ENCODE results near the gene CEP131. TPM values are rescaled to one million over a fixed set of nuclear protein-coding genes. Genes with fewer than 3 reads are reported as not detected.

Gene CEP131
- total and polyA plus RNA-seq, 7 experiments from 2014 or later = 2.7 to 13.0 (median 9.7) TPM

- CTCF ChIA-PET = no interaction called here
- Histone ChIP-seq H3K27ac (ENCODE audit: low read depth, low read length) (no peak overlapping the region), H3K27me3 (ENCODE audit: control insufficient read depth in 2 of 2, insufficient read depth in 2 of 2, low read length in 2 of 2) (no peaks in the 10 kb centered on the region), H3K4me3 (ENCODE audit: low read length) (no peak overlapping the region), H3K9me3 (ENCODE audit: control insufficient read depth in 2 of 3, low read length in 3 of 3) (no peaks in the 10 kb centered on the region), H3K36me3 (ENCODE audit: control insufficient read depth in 2 of 3, insufficient read depth in 3 of 3, low read length in 3 of 3) (peaks cover 0 to 39% (median 0%) of the 10 kb centered on the region in 3 experiments), H3K4me1 (ENCODE audit: control insufficient read depth in 2 of 2, insufficient read depth in 2 of 2, low read length in 2 of 2) (no peaks in the 10 kb centered on the region)
- H3K9me3 Mint-ChIP-seq = no peaks in the 10 kb centered on the region
- no peak overlapping the region for H3K4me3 Mint-ChIP-seq
- no peaks in the 10 kb centered on the region for H3K4me1 Mint-ChIP-seq
- H3K36me3 Mint-ChIP-seq = peaks cover 0 to 3% (median 0%) of the 10 kb centered on the region in 5 donors
- POLR2A ChIA-PET = no interaction called here
- ATAC-seq (no peak), DNase-seq (no peak)
- intact Hi-C loops (cut with micrococcal nuclease) = no loop called here
- H3K27ac Mint-ChIP-seq = no peak overlapping the region
- H3K27me3 Mint-ChIP-seq = no peaks in the 10 kb centered on the region
Measured at GRCh38 chr17:81198826-81199481, 23.8 kb downstream of the CEP131 start.

GRCh38 chr17:81197831-81198490 is 24.8 kb downstream of the CEP131 start:
- Histone ChIP-seq H3K4me3 (ENCODE audit: low read length) (no peak overlapping the region), H3K27ac (ENCODE audit: low read depth, low read length) (no peak overlapping the region), H3K4me1 (ENCODE audit: control insufficient read depth in 2 of 2, insufficient read depth in 2 of 2, low read length in 2 of 2) (no peaks in the 10 kb centered on the region), H3K27me3 (ENCODE audit: control insufficient read depth in 2 of 2, insufficient read depth in 2 of 2, low read length in 2 of 2) (no peaks in the 10 kb centered on the region), H3K36me3 (ENCODE audit: control insufficient read depth in 2 of 3, insufficient read depth in 3 of 3, low read length in 3 of 3) (peaks cover 0 to 31% (median 0%) of the 10 kb centered on the region in 3 experiments), H3K9me3 (ENCODE audit: control insufficient read depth in 2 of 3, low read length in 3 of 3) (no peaks in the 10 kb centered on the region)
- H3K4me1 Mint-ChIP-seq = no peaks in the 10 kb centered on the region
- H3K4me3 Mint-ChIP-seq = no peak overlapping the region
- intact Hi-C loops (cut with micrococcal nuclease) = no loop called here
- no peak for ATAC-seq
- DNase-seq = no peak
- H3K27ac Mint-ChIP-seq = no peak overlapping the region
- POLR2A ChIA-PET = no interaction called here
- no peaks in the 10 kb centered on the region for H3K27me3 Mint-ChIP-seq
- CTCF ChIA-PET = no interaction called here
- peaks cover 0 to 3% (median 0%) of the 10 kb centered on the region in 5 donors for H3K36me3 Mint-ChIP-seq
- no peaks in the 10 kb centered on the region for H3K9me3 Mint-ChIP-seq

- Histone ChIP-seq H3K4me1 (ENCODE audit: control insufficient read depth in 2 of 2, insufficient read depth in 2 of 2, low read length in 2 of 2) (no peaks in the 10 kb centered on the region), H3K4me3 (ENCODE audit: low read length) (no peak overlapping the region), H3K27ac (ENCODE audit: low read depth, low read length) (no peak overlapping the region), H3K27me3 (ENCODE audit: control insufficient read depth in 2 of 2, insufficient read depth in 2 of 2, low read length in 2 of 2) (no peaks in the 10 kb centered on the region), H3K36me3 (ENCODE audit: control insufficient read depth in 2 of 3, insufficient read depth in 3 of 3, low read length in 3 of 3) (peaks cover 0 to 31% (median 0%) of the 10 kb centered on the region in 3 experiments), H3K9me3 (ENCODE audit: control insufficient read depth in 2 of 3, low read length in 3 of 3) (no peaks in the 10 kb centered on the region)
- H3K27me3 Mint-ChIP-seq = no peaks in the 10 kb centered on the region
- H3K27ac Mint-ChIP-seq = no peak overlapping the region
- H3K4me3 Mint-ChIP-seq = no peak overlapping the region
- no peaks in the 10 kb centered on the region for H3K9me3 Mint-ChIP-seq
- DNase-seq = no peak
- intact Hi-C loops (cut with micrococcal nuclease) = no loop called here
- ChIA-PET POLR2A (no interaction called here), CTCF (no interaction called here)
- no peaks in the 10 kb centered on the region for H3K4me1 Mint-ChIP-seq
- no peak for ATAC-seq
- H3K36me3 Mint-ChIP-seq = peaks cover 0 to 3% (median 0%) of the 10 kb centered on the region in 5 donors
Measured at GRCh38 chr17:81197409-81197795, 25.4 kb downstream of the CEP131 start.

GRCh38 chr17:81196505-81197408 is 26.0 kb downstream of the CEP131 start:
- DNase-seq = no peak
- Mint-ChIP-seq H3K27ac (no peak overlapping the region), H3K4me1 (no peaks in the 10 kb centered on the region), H3K9me3 (no peaks in the 10 kb centered on the region), H3K4me3 (no peak overlapping the region), H3K27me3 (no peaks in the 10 kb centered on the region), H3K36me3 (peaks cover 0 to 3% (median 0%) of the 10 kb centered on the region in 5 donors)
- ChIA-PET CTCF (no interaction called here), POLR2A (no interaction called here)
- Histone ChIP-seq H3K9me3 (ENCODE audit: control insufficient read depth in 2 of 3, low read length in 3 of 3) (no peaks in the 10 kb centered on the region), H3K4me3 (ENCODE audit: low read length) (no peak overlapping the region), H3K27ac (ENCODE audit: low read depth, low read length) (no peak overlapping the region), H3K27me3 (ENCODE audit: control insufficient read depth in 2 of 2, insufficient read depth in 2 of 2, low read length in 2 of 2) (no peaks in the 10 kb centered on the region), H3K4me1 (ENCODE audit: control insufficient read depth in 2 of 2, insufficient read depth in 2 of 2, low read length in 2 of 2) (no peaks in the 10 kb centered on the region), H3K36me3 (ENCODE audit: control insufficient read depth in 2 of 3, insufficient read depth in 3 of 3, low read length in 3 of 3) (peaks cover 0 to 31% (median 0%) of the 10 kb centered on the region in 3 experiments)
- intact Hi-C loops (cut with micrococcal nuclease) = no loop called here
- ATAC-seq = no peak

GRCh38 chr17:81195941-81196495 is 26.7 kb downstream of the CEP131 start:
- Mint-ChIP-seq H3K4me3 (no peak overlapping the region), H3K36me3 (peaks cover 0 to 3% (median 0%) of the 10 kb centered on the region in 5 donors), H3K4me1 (no peaks in the 10 kb centered on the region), H3K9me3 (no peaks in the 10 kb centered on the region), H3K27me3 (no peaks in the 10 kb centered on the region), H3K27ac (no peak overlapping the region)
- DNase-seq (no peak), ATAC-seq (no peak)
- intact Hi-C loops (cut with micrococcal nuclease) = no loop called here
- H3K9me3 ChIP-seq (ENCODE audit: control insufficient read depth in 2 of 3, low read length in 3 of 3) = no peaks in the 10 kb centered on the region
- no peak overlapping the region for H3K4me3 ChIP-seq (ENCODE audit: low read length)
- H3K27me3 ChIP-seq (ENCODE audit: control insufficient read depth in 2 of 2, insufficient read depth in 2 of 2, low read length in 2 of 2) = no peaks in the 10 kb centered on the region
- peaks cover 0 to 29% (median 0%) of the 10 kb centered on the region in 3 experiments for H3K36me3 ChIP-seq (ENCODE audit: control insufficient read depth in 2 of 3, insufficient read depth in 3 of 3, low read length in 3 of 3)
- ChIA-PET CTCF (no interaction called here), POLR2A (no interaction called here)
- H3K27ac ChIP-seq (ENCODE audit: low read depth, low read length) = no peak overlapping the region
- no peaks in the 10 kb centered on the region for H3K4me1 ChIP-seq (ENCODE audit: control insufficient read depth in 2 of 2, insufficient read depth in 2 of 2, low read length in 2 of 2)

- POLR2A ChIA-PET = no interaction called here
- peaks cover 0 to 33% (median 0%) of the 10 kb centered on the region in 3 experiments for H3K36me3 ChIP-seq (ENCODE audit: control insufficient read depth in 2 of 3, insufficient read depth in 3 of 3, low read length in 3 of 3)
- H3K4me3 ChIP-seq (ENCODE audit: low read length) = no peak overlapping the region
- DNase-seq (no peak), ATAC-seq (no peak)
- Mint-ChIP-seq H3K36me3 (no peaks in the 10 kb centered on the region), H3K4me1 (no peaks in the 10 kb centered on the region), H3K27ac (no peak overlapping the region), H3K27me3 (no peaks in the 10 kb centered on the region), H3K4me3 (no peak overlapping the region), H3K9me3 (no peaks in the 10 kb centered on the region)
- no peaks in the 10 kb centered on the region for H3K27me3 ChIP-seq (ENCODE audit: control insufficient read depth in 2 of 2, insufficient read depth in 2 of 2, low read length in 2 of 2)
- H3K4me1 ChIP-seq (ENCODE audit: control insufficient read depth in 2 of 2, insufficient read depth in 2 of 2, low read length in 2 of 2) = no peaks in the 10 kb centered on the region
- H3K27ac ChIP-seq (ENCODE audit: low read depth, low read length) = no peak overlapping the region
- no peaks in the 10 kb centered on the region for H3K9me3 ChIP-seq (ENCODE audit: control insufficient read depth in 2 of 3, low read length in 3 of 3)
- intact Hi-C loops (cut with micrococcal nuclease) = no loop called here
- CTCF ChIA-PET = no interaction called here
Measured at GRCh38 chr17:81194941-81195901, 27.5 kb downstream of the CEP131 start.
